IMR-90 (cell line): Measurements from ENCODE around the gene NPTX2. TPM values are rescaled to one million over a fixed set of nuclear protein-coding genes. Genes with fewer than 3 reads are reported as not detected.

Experiments
- ATAC-seq: fragments of 200-7000 bp; cut with Tn5 transposase; 2 replicates; pipeline ENCODE4 v1.9.1; 2020; ENCODE audit warnings: low read depth, mild to moderate bottlenecking, moderate library complexity
- BruUV-seq: library from RNA; stranded (reverse); fragments of 400-500 nt; replicated peaks from 2 replicates; lab custom pipeline; 2021; lab: Mats Ljungman, UMichigan
- CTCF ChIA-PET: fragments of 300-600 bp; formaldehyde crosslinking; extraction: SDS; loops from one replicate; lab custom pipeline; 2021; ENCODE audit warnings: antibody characterized with exemption; lab: Yijun Ruan, JAX
- POLR2A ChIA-PET: fragments of 300-600 bp; sonication (Branson Sonifier 250); formaldehyde crosslinking; loops from one replicate; lab custom pipeline; 2022; ENCODE audit warnings: antibody characterized with exemption; ENCODE audit not compliant: unreplicated experiment; lab: Charles Lee
- DNase-seq: peaks from one replicate; pipeline ENCODE4 v3.0.0; 2013
- H2AFZ ChIP-seq: replicated peaks from 2 replicates; pipeline ENCODE3; 2013; ENCODE audit warnings: low read length, mild to moderate bottlenecking; ENCODE audit not compliant: poor library complexity
- H2AK5ac ChIP-seq: 2 replicates; pipeline ENCODE4 v1.6.1; 2013; ENCODE audit warnings: low read depth, low read length, inconsistent platforms
- H2AK9ac ChIP-seq: replicated peaks from 2 replicates; pipeline ENCODE3; 2013; ENCODE audit warnings: mild to moderate bottlenecking, low read depth, low read length, moderate library complexity; ENCODE audit not compliant: poor library complexity
- H2BK120ac ChIP-seq: 2 replicates; pipeline ENCODE4 v1.6.1; 2013; ENCODE audit warnings: low read depth, low read length, inconsistent platforms
- H2BK15ac ChIP-seq: 3 replicates; pipeline ENCODE4 v1.6.1; 2013; ENCODE audit warnings: low read depth, low read length, inconsistent platforms
- H2BK20ac ChIP-seq: 2 replicates; pipeline ENCODE4 v1.6.1; 2013; ENCODE audit warnings: low read depth, mild to moderate bottlenecking, inconsistent platforms, low read length, moderate library complexity
- H2BK5ac ChIP-seq: 2 replicates; pipeline ENCODE4 v1.6.1; 2013; ENCODE audit warnings: mild to moderate bottlenecking, low read depth, low read length, inconsistent platforms; ENCODE audit not compliant: poor library complexity, severe bottlenecking
- H3K14ac ChIP-seq: replicated peaks from 2 replicates; pipeline ENCODE4 v1.6.1; 2013; ENCODE audit warnings: low read depth, low read length, inconsistent platforms
- H3K18ac ChIP-seq: 2 replicates; pipeline ENCODE4 v1.6.1; 2013; ENCODE audit warnings: low read depth, low read length, control low read depth
- H3K23ac ChIP-seq: 2 replicates; pipeline ENCODE4 v1.6.1; 2013; ENCODE audit warnings: low read depth, low read length, inconsistent platforms
- H3K27ac ChIP-seq: 2 replicates; pipeline ENCODE4 v1.5.1; 2013; ENCODE audit warnings: mild to moderate bottlenecking, control low read depth, low read length; ENCODE audit not compliant: insufficient read depth
- H3K27me3 ChIP-seq: 2 replicates; pipeline ENCODE4 v1.6.1; 2013; ENCODE audit warnings: low read length; ENCODE audit not compliant: control insufficient read depth, insufficient read depth
- H3K36me3 ChIP-seq: 2 replicates; pipeline ENCODE4 v1.6.1; 2013; ENCODE audit warnings: low read length, mixed read lengths; ENCODE audit not compliant: control insufficient read depth, insufficient read depth
- H3K4ac ChIP-seq: 2 replicates; pipeline ENCODE4 v1.6.1; 2013; ENCODE audit warnings: low read depth, low read length, inconsistent platforms
- H3K4me1 ChIP-seq: 2 replicates; pipeline ENCODE4 v1.6.1; 2013; ENCODE audit warnings: low read length, mixed read lengths; ENCODE audit not compliant: control insufficient read depth, insufficient read depth
- H3K4me2 ChIP-seq: 2 replicates; pipeline ENCODE4 v1.6.1; 2013; ENCODE audit warnings: low read depth, mild to moderate bottlenecking, control low read depth, low read length, moderate library complexity
- H3K4me3 ChIP-seq: 2 replicates; pipeline ENCODE4 v1.5.1; 2013; ENCODE audit warnings: low read depth, mild to moderate bottlenecking, control low read depth, low read length, moderate library complexity; ENCODE audit not compliant: insufficient read depth
- H3K56ac ChIP-seq: 2 replicates; pipeline ENCODE4 v1.6.1; 2013; ENCODE audit warnings: low read length, inconsistent platforms; ENCODE audit not compliant: insufficient read depth; ENCODE audit errors: extremely low read depth
- H3K79me1 ChIP-seq, 2 experiments: 2 replicates each; pipeline ENCODE4 v1.6.1; 2013; ENCODE audit warnings: low read length in 2 of 2, inconsistent platforms in 1 of 2, low read depth in 1 of 2
- H3K9ac ChIP-seq: 2 replicates; pipeline ENCODE4 v1.6.1; 2013; ENCODE audit warnings: low read depth, low read length, control low read depth
- H3K9me1 ChIP-seq: 2 replicates; pipeline ENCODE4 v1.6.1; 2013; ENCODE audit warnings: low read length, inconsistent platforms; ENCODE audit not compliant: insufficient read depth
- H3K9me3 ChIP-seq: 2 replicates; pipeline ENCODE4 v1.6.1; 2013; ENCODE audit warnings: low read length; ENCODE audit not compliant: control insufficient read depth, insufficient read depth
- H4K20me1 ChIP-seq: 2 replicates; pipeline ENCODE4 v1.6.1; 2013; ENCODE audit warnings: low read length, inconsistent platforms; ENCODE audit not compliant: insufficient read depth
- H4K5ac ChIP-seq: 2 replicates; pipeline ENCODE4 v1.6.1; 2013; ENCODE audit warnings: mild to moderate bottlenecking, low read depth, low read length, control low read depth
- H4K8ac ChIP-seq, 2 experiments: 2 replicates each; pipeline ENCODE4 v1.6.1; 2013; ENCODE audit warnings: low read depth in 2 of 2, low read length in 2 of 2, control low read depth in 1 of 2, inconsistent platforms in 1 of 2
- H4K91ac ChIP-seq: 2 replicates; pipeline ENCODE4 v1.6.1; 2013; ENCODE audit warnings: low read depth, low read length, inconsistent platforms; ENCODE audit not compliant: insufficient read depth
- CEBPB ChIP-seq: IDR thresholded peaks from 2 replicates; pipeline ENCODE4 v1.6.1; 2012; ENCODE audit warnings: low read depth, low read length, improper control_type of control experiment
- CHD1 ChIP-seq: IDR thresholded peaks from 2 replicates; pipeline ENCODE4 v1.6.1; 2012; ENCODE audit warnings: low read depth, low read length, improper control_type of control experiment
- CTCF ChIP-seq: conservative IDR thresholded peaks from 2 replicates; pipeline ENCODE4 v1.5.1; 2012; ENCODE audit warnings: mild to moderate bottlenecking, low read depth, low read length, improper control_type of control experiment
- FOS ChIP-seq: fragments of 150-350 bp; IDR thresholded peaks from 2 replicates; pipeline ENCODE4 v1.6.1; 2016; ENCODE audit warnings: low read depth, low read length
- MAFK ChIP-seq: IDR thresholded peaks from 2 replicates; pipeline ENCODE4 v1.6.1; 2012; ENCODE audit warnings: low read depth, low read length, improper control_type of control experiment
- MAZ ChIP-seq: IDR thresholded peaks from 2 replicates; pipeline ENCODE4 v1.6.1; 2012; ENCODE audit warnings: low read depth, mild to moderate bottlenecking, low read length, improper control_type of control experiment, moderate library complexity, borderline replicate concordance
- MXI1 ChIP-seq: IDR thresholded peaks from 2 replicates; pipeline ENCODE4 v1.6.1; 2012; ENCODE audit warnings: low read depth, mild to moderate bottlenecking, low read length, moderate library complexity, borderline replicate concordance
- POLR2A ChIP-seq: IDR thresholded peaks from 2 replicates; pipeline ENCODE4 v1.6.1; 2012; ENCODE audit warnings: mild to moderate bottlenecking, low read depth, low read length
- RAD21 ChIP-seq: IDR thresholded peaks from 2 replicates; pipeline ENCODE4 v1.6.1; 2012; ENCODE audit warnings: low read length, improper control_type of control experiment
- RCOR1 ChIP-seq: IDR thresholded peaks from 2 replicates; pipeline ENCODE4 v1.6.1; 2012; ENCODE audit warnings: mild to moderate bottlenecking, low read length, improper control_type of control experiment; ENCODE audit not compliant: insufficient replicate concordance
- RFX5 ChIP-seq: IDR thresholded peaks from 2 replicates; pipeline ENCODE4 v1.8.0; 2012; ENCODE audit warnings: low read depth, mild to moderate bottlenecking, low read length, moderate library complexity
- SMC3 ChIP-seq: fragments of 150-350 bp; IDR thresholded peaks from 2 replicates; pipeline ENCODE4 v1.6.1; 2016; ENCODE audit warnings: low read depth, mild to moderate bottlenecking, antibody characterized with exemption, low read length, moderate library complexity
- WGBS, 2 experiments: methylation state at CpG; one replicate each; pipeline versions ENCODE4 v1.1.5 to v1.1.7; 2013; ENCODE audit warnings: missing lambda C conversion rate in 2 of 2; ENCODE audit not compliant: insufficient read length in 1 of 2; ENCODE audit errors: extremely low coverage in 2 of 2; 5-methylcytosine and 5-hydroxymethylcytosine counted together
- dilution Hi-C: fragments of 300-500 bp; cut with HindIII; formaldehyde crosslinking; loops from one replicate; pipeline ENCODE4 v1.14.3; 2018; ENCODE audit warnings: low sequenced_read_pairs; ENCODE audit not compliant: unreplicated experiment
- in situ Hi-C: fragments of 300-500 bp; cut with MboI; formaldehyde crosslinking; loops from 3 replicates; pipeline ENCODE4 v1.14.3; 2019; ENCODE audit warnings: low sequenced_read_pairs, inconsistent platforms, mixed read lengths
- intact Hi-C: fragments of 100-400 bp; cut with micrococcal nuclease; formaldehyde crosslinking; loops from 2 replicates; pipeline ENCODE4 v1.10.0; 2022
- polyA plus RNA-seq, 3 experiments: library from polyadenylated mRNA; depleted of rRNA; stranded (reverse); fragments of >200 nt; gene quantifications; 2 replicates each; pipeline ENCODE4 v1.2.3, GENCODE V29; 2012; ENCODE audit warnings: low replicate concordance in 1 of 3
- total RNA-seq: library from RNA; depleted of rRNA; stranded (reverse); fragments of >200 nt; gene quantifications from 2 replicates; pipeline ENCODE4 v1.2.3, GENCODE V29; 2012
- TF ChIP-seq, protein P1 (sequence below): fragments of 150-350 bp; IDR thresholded peaks from 2 replicates; pipeline ENCODE4 v1.6.1; 2016; ENCODE audit warnings: low read depth, mild to moderate bottlenecking, low read length, moderate library complexity, borderline replicate concordance
- TF ChIP-seq, protein P2 (sequence below): fragments of 150-350 bp; IDR thresholded peaks from 2 replicates; pipeline ENCODE4 v1.6.1; 2017; ENCODE audit warnings: mild to moderate bottlenecking, antibody characterized with exemption, low read length, low read depth

The NPTX2 gene
- total and polyA plus RNA-seq, 2 of the 4 experiments (the other 2 are of a cell fraction): under 0.01 to 0.03 TPM

DNA sequence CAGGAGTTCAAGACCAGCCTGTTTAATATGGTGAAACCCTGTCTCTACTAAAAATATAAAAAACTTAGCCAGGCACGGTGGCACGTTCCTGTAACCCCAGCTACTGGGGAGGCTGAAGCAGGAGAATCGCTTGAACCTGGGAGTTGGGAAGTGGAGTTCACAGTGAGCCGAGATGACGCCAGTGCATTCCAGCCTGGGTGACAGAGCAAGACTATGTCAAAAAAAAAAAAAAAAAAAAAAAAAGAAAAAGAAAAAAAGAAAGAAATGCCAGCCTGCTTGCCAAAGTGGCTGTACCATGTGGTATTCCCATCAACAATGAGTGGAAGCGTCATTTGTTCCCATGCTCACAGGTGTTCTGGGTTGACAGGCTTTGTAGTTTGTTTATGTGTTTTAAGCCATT is 43.3 kb upstream of the NPTX2 start:
- ChIA-PET CTCF (no interaction called here), POLR2A (no interaction called here)
- Histone ChIP-seq H3K14ac (no peak overlapping the region), H2AFZ (no peak overlapping the region), H3K9me3 (peaks cover 29% of the 10 kb centered on the region; the same call in 1 of the 2 replicates), H3K56ac (no peak overlapping the region), H2BK20ac (no peak overlapping the region), H4K8ac (no peak overlapping the region), H3K27me3 (no peaks in the 10 kb centered on the region), H3K9me1 (no peaks in the 10 kb centered on the region), H2AK9ac (no peak overlapping the region), H4K5ac (no peak overlapping the region), H3K4ac (no peak overlapping the region), H4K20me1 (no peaks in the 10 kb centered on the region), H4K91ac (no peak overlapping the region), H2AK5ac (no peak overlapping the region), H3K9ac (no peak overlapping the region), H2BK15ac (no peak overlapping the region), H3K4me2 (no peak overlapping the region), H2BK5ac (no peak overlapping the region), H2BK120ac (no peak overlapping the region), H3K4me3 (no peak overlapping the region), H3K18ac (no peak overlapping the region), H3K36me3 (no peaks in the 10 kb centered on the region), H3K27ac (no peak overlapping the region), H3K4me1 (no peaks in the 10 kb centered on the region), H3K23ac (no peak overlapping the region), H3K79me1 (no peaks in the 10 kb centered on the region)
- WGBS, 2 experiments: 100% methylated on average over 2 of the region's 6 CpGs; no CpG with 5 or more reads in 1 of the 2 experiments
- intact Hi-C loops (no loop called here), in situ Hi-C loops (no loop called here), dilution Hi-C loops (no loop called here)
- TF ChIP-seq CTCF (no peak), MAFK (no peak), SMC3 (no peak), CHD1 (no peak), RCOR1 (no peak), MAZ (no peak), FOS (no peak), RFX5 (no peak), POLR2A (no peak), MXI1 (no peak), CEBPB (no peak), RAD21 (no peak)
- TF ChIP-seq, protein P1, sequence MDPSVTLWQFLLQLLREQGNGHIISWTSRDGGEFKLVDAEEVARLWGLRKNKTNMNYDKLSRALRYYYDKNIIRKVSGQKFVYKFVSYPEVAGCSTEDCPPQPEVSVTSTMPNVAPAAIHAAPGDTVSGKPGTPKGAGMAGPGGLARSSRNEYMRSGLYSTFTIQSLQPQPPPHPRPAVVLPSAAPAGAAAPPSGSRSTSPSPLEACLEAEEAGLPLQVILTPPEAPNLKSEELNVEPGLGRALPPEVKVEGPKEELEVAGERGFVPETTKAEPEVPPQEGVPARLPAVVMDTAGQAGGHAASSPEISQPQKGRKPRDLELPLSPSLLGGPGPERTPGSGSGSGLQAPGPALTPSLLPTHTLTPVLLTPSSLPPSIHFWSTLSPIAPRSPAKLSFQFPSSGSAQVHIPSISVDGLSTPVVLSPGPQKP: no peak
- TF ChIP-seq, protein P2, sequence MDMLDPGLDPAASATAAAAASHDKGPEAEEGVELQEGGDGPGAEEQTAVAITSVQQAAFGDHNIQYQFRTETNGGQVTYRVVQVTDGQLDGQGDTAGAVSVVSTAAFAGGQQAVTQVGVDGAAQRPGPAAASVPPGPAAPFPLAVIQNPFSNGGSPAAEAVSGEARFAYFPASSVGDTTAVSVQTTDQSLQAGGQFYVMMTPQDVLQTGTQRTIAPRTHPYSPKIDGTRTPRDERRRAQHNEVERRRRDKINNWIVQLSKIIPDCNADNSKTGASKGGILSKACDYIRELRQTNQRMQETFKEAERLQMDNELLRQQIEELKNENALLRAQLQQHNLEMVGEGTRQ: no peak
- no peak for ATAC-seq
- DNase-seq: no peak
- no TSS peak for BruUV-seq
